ENCODE data around the gene RAB4A.

DNA sequence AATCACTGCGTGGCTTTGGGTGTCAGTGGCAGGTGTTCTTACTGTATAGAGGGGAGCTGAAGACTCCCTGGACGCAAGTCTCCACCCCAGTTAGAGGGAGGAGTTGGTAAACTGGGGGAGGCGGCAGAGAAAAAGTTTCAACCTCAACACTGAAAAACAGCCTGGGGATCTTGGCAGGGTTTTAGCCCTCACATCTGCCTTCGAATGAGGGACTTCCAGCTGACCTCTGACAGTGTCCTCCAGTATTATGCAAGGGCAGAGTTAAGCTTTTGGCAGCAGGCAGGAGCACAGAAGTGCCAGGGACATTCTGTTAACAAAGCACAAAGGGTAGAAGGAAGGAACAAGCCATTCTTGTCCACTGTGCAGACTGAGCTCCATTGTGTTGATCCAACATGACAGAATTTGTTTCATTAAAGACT is 41.2 kb upstream of the RAB4A start:
- TF ChIP-seq JDP2 (CRISPR knock-in tag; IDR thresholded peaks at IDR 0.05; ENCODE audit: borderline replicate concordance) (no peak), POLR2A (IDR thresholded peaks at IDR 0.05; ENCODE audit: insufficient read depth in 1 of 2, low read depth in 2 of 2, low read length in 2 of 2) (no peak), TBL1XR1 (IDR thresholded peaks at IDR 0.05; ENCODE audit: borderline replicate concordance, low read length, partially characterized antibody) (no peak)

Measured in HepG2 (cell line).